Breast epithelium (tissue), 3 donors: ENCODE results near the gene ZDHHC4.

Experiments used
- CTCF ChIP-seq, 3 donors: fragments of 450-650 bp; IDR thresholded peaks; one replicate each; pipeline ENCODE4 v1.5.1; 2016 to 2017; ENCODE audit warnings: antibody characterized with exemption in 3 of 3, mild to moderate bottlenecking in 3 of 3, moderate library complexity in 3 of 3
- POLR2A ChIP-seq: fragments of 450-650 bp; IDR thresholded peaks from one replicate; pipeline ENCODE4 v1.6.1; 2016; ENCODE audit warnings: antibody characterized with exemption, mild to moderate bottlenecking, moderate library complexity

GRCh38 chr7:6637544-6638229, 60.4 kb downstream of the ZDHHC4 start:
- TF ChIP-seq CTCF (IDR thresholded peaks at IDR 0.05): no peak
- TF ChIP-seq POLR2A: no peak
